DMS53 (cell line): ENCODE measurements around the gene CARD10.
"Not testable (repeated sequence)": the region's sequence is repeated elsewhere in the genome, so short reads cannot be mapped to it uniquely, and the experiment has no call there.

ENCODE experiments used
- DNase-seq: peaks from one replicate; lab custom pipeline; 2025; lab: John Stamatoyannopoulos, UW

Gene CARD10

GRCh38 chr22:37485395-37486223 lies 33.6 kb downstream of the CARD10 start:
- DNase-seq: peak; percentile 13

- no peak for DNase-seq
These were observed 34.5 kb downstream of the CARD10 start for GRCh38 chr22:37484480-37485394.

GRCh38 chr22:37483050-37483449 lies 36.2 kb downstream of the CARD10 start:
- no peak for DNase-seq

DNA sequence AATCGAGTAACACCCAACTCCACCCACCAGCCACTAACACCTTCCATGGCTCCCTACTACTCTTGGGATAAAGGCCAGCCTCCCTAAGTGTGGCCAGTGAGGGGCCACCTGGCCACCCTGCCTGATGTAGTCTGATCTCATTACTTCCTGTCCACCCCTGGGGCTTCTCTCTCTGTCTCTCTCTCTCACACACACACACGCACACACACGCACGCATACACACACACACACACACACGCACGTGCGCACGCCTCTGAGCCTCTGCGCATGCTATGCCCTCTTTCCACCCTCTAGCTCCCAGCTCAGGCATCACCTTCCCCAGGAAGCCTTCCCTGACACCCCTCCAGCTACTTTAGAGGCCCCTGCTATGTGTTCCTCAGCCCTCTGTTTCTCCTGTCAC lies 37.0 kb downstream of the CARD10 start:
- DNase-seq: no peak

DNA sequence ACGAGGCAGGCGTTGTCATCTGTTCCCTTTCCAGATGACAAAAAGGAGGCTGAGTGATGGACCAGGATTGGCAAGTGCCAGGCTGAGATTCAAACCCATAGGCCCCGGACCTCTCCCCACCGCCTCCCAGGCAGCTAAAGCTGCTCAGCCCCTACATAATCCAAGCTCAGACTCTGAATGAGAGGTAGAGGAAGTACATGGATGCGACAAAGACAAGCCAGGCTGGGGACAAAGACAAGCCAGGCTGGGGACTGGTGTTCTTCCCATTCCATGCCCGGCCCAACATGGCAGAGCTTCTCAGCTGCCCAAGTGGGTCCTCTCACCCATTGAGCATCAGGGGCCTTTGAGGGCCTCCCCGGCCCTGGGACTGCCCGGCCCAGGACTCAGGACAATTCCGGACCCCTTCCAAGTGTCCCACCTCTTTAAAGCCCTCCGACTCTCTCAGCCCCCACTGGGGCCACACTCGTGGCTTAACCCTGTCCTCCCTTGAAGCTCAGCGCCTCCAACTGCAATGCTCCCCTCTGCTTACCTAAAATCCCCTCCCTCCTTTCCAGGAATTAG lies 37.8 kb downstream of the CARD10 start:
- no peak for DNase-seq

DNA sequence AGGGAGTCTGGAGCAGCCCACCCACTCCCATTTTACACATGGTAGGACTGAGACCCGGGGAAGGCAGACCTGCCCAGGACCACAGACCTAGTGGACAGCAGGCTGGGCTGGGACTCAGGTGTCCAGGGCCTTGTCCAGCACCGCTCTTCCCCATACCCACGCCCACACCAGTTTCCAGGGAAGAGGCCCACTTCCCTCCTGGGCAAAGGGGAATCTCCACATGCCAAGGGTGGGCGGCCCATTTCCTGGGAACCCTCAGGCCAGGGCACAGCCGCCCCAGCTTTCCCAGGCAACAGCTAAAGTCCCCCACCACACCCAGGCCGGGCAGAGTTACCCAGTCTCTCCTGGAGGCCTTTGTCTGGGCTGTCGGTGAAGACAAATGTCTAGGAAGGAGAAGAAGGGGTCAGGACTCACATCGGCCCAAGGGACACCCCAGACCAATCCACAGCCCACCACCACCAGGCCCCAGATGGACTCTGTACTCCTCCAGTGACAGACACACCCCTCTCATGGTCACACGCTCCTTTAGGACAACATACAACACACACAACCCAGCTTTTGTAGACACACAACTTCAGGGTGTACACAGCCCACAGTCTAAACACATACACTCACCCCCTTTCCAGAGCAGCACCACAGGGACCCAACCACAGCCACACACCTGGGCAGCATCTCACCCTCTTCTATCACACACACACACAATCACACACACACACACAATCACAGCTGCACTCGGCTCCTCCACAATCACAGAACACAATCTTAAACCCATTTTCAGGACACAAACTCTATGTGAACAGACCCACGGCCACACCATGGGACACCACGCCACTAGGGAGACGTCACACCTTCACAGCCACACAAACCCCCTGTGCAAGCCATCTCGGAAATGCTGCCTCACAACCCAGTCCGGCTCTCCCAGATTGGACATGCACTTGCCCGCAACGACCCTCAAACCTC lies 38.5 kb downstream of the CARD10 start:
- no peak for DNase-seq

- DNase-seq: no peak
These were observed 40.0 kb downstream of the CARD10 start for GRCh38 chr22:37479196-37479595.

- no peak for DNase-seq
These were observed 42.6 kb downstream of the CARD10 start for GRCh38 chr22:37476389-37477329.

DNA sequence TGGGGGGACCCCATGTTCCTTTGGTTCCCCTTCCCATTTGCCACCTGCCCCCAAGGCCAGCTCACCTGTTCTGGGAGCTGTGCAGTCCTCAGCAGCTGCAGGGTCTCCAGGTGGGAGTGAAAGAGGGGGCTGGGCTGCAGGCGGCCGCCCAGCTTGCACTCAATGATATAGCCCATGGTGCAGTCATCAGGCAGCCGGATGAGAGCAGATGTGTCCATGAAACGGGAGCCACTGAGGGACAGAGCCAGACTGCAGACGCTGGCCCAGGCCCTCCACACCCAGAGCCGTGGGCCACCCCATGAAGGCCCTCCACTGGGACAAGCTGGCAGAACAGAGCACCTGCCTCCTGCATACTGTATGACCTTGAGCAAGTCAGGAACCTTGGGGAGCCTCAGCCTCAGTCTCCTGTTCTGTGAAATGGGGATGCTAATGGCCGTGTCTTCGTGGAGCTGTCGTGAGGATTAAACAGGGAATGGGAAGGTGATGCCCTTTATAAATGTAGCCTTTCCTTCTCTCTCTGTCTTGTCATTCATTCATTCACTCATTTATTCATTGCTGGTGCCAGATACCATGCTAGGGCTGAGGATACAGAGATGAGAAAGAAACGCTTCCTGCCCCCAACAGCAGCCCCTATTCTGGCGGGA lies 44.6 kb downstream of the CARD10 start:
- no peak for DNase-seq

DNA sequence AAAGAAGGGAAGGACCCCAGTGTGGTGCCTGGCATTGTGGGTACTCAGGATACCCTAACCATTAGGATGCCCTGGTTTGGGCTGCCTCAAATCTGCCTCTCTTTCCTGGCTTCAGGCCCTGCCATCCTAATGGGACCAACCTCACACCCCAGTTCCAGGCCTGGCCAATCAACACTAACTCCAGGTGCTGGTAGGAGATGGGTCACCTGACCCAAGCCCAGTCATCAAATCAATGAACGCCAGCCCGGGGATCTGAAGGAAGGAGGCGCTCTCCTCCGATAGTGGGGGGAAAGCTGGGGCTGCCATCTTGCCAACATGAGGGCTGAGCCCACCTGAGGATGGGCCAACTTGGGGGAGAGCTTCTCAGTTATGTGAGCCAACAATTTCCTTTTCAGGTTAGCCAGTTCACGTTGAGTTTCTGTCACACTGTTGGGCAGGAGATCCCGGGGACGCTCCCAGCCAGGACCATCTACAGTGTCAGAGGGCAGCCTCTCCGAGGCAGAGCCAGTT lies 45.7 kb downstream of the CARD10 start:
- no peak for DNase-seq

GRCh38 chr22:37472418-37473006 lies 46.7 kb downstream of the CARD10 start:
- peak; percentile 43 for DNase-seq

GRCh38 chr22:37471727-37472417 lies 47.3 kb downstream of the CARD10 start:
- DNase-seq: peak; percentile 12

DNA sequence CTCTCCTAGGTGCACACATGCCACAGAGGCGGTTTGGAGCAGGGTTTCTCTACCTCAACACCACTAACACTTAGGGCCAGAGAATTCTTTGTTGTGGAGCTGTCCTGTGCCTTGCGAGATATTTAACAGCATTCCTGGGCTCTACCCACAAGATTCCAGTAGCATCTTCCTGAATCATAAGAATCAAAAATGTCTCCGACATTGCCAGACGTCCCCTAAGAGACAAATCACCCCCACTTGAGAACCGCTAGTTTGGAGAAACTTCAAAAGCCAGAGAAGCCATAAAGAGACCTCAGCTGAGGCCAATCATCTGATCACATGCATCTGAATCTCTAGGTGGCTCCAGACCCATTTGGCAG lies 49.1 kb downstream of the CARD10 start:
- DNase-seq: no peak

DNA sequence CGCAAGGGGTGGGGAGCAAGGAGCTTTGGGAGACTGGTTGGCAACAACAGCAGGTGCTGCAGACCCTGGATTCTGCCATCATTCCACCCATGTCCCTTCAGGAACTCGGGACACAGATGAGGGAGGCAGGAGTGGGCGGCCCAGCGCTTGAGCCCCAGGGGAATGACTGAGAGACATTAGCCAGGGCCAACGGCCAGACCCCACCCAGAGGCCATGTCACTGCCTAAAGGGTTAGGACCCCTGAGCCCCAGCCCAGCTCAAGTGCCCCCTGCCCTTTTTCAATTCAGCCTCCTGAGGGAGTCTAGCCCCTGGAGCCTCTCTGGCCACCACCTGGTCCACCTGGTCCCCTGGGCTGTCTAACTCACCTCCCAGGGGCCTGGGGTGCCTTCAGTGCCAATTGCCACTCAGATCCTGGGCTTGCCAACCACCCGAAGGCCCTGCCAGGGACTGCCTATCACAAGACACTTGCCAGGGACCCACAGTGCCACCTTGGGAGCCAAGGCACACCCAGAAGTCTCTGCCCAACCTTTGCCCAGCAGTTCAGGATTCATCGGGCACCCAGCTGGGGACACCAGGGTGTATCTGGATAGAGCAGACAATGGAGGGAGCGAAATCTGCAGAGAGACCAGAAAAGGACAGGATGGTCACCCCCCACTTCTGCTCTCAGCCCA lies 49.7 kb downstream of the CARD10 start:
- DNase-seq: no peak

DNA sequence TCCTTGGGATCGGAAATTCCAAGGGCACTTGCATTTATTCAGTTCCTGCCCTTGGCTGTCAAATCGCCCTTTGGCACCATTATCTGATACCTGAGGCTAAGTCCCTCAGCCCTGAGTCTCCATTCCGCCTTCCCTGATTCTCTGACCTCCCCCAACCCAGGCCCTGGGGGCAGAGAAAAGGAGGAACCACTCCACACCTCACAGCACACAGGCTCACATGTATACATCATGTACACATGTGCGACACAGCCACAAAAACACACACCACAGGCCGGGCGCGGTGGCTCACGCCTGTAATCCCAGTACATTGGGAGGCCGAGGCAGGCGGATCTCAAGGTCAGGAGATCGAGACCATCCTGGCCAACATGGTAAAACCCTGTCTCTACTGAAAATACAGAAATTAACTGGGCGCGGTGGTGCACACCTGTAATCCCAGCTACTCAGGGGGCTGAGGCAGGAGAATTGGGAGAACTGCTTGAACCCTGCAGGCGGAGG lies 51.0 kb downstream of the CARD10 start:
- not testable (repeated sequence) for DNase-seq

DNA sequence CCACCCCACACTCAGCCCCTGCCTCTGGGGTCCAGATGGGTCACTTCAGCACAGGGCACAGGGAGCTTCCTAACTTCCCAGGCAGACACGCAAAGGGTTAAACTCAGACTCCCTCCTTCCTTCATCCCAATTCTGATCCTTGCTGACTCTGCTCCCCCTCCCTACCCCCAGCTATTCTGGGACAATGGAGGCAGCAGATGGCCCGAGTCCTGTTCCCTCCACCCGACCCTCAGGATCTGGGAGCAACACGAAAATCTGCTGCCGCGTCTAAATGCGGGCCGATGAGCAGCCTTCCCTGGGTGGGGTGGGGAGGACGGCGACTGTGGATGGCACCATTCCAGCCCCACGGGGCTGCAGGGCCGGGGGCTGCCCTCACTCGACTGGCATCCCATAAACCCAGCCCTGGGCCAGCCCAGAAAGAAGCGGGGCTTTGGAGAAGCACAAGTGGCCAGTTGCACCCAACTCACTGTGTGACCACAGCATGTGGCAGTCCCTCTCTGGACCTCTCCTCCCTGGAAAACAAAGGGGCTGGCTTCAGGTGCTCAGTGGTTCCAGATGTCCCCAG lies 51.7 kb downstream of the CARD10 start:
- DNase-seq: no peak

DNA sequence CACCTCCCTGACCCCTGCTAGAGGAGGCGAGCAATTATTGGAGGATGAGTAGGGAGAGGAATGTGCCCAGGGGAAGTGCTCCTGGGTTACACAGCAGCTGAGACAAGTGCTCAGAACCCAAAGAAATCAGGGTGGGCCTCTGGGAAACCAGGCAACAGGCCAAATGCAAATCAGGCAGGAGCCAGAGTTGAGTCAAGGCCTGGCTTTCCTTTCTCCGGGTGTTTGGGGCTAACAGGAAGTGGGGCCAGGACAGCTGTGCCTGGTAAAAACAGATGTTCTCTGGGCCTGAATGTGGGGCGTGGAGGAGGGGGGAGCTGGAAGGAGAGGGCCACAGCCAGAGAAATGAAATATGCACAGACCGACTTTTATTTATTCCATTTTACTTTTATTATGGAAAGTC lies 55.0 kb downstream of the CARD10 start:
- DNase-seq: no peak

DNA sequence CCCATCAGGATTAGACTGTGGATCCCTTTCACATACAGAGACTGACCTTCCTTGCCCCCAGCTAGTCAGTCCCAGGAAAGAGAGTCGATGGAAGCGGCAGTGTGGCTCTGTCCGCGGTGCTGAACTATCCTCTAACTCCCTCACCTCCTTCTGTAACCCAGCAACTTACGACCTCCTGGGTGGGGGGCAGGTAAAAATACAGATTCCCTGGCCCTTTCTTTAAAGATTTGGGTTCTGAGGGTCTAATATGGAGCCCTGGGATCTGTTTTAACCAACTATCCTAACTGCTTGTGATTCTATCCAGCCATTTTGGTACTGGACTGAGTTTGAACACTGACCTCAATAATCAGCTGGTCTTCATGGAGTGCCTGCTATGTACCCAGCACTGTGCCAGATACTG lies 56.2 kb downstream of the CARD10 start:
- peak; percentile 2 for DNase-seq
